ENCODE measurements around the gene ACTR3C. TPM values are rescaled to one million over a fixed set of nuclear protein-coding genes. Genes with fewer than 3 reads are reported as not detected.
"Not testable (repeated sequence)": the region's sequence is repeated elsewhere in the genome, so short reads cannot be mapped to it uniquely, and the experiment has no call there.

The ACTR3C gene
- total RNA-seq, 1 experiment from 2014 or later = 26.0 TPM

DNA sequence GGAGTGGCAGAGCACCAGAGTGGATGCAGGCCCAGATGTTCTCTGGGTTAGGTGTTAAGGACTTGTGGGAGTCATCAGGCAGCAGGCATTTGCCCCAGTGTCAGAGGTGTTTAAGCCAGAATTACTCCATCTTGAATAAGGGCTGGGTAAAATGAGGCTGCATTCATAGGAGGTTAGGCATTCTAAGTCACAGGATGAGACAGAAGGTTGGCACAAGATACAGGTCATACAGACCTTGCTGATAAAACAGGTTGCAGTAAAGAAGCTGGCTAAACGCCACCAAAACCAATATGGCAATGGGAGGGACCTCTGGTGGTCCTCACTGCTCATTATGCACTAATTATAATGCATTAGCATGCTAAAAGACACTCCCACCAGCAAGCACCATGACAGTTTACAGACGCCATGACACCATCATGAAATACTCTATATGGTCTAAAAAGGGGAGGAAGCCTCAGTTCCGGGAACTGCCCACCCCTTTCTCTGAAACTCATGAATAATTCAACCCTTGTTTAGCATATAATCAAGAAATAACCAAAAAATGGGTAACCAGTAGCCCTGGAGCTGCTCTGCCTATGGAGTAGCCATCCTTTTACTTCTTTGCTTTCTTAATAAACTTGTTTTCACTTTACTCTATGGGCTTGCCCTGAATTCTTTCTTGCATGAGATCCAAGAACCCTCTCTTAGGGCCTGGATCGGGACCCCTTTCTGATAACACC is 1.1 kb downstream of the ACTR3C start:
- BruUV-seq (replicated peaks) = TSS peak; percentile 34
- Mint-ChIP-seq H3K9me3 (ENCODE audit: low read depth, unreplicated experiment) (no peaks in the 10 kb centered on the region), H3K4me3 (ENCODE audit: low read depth, unreplicated experiment) (peak overlapping the region; percentile 85), H3K27ac (ENCODE audit: unreplicated experiment) (peak overlapping the region; percentile 98), H3K36me3 (ENCODE audit: insufficient read depth, unreplicated experiment) (peaks cover 53% of the 10 kb centered on the region), H3K4me1 (ENCODE audit: low read depth, unreplicated experiment) (peaks cover 48% of the 10 kb centered on the region), H3K27me3 (ENCODE audit: unreplicated experiment) (no peaks in the 10 kb centered on the region)
- intact Hi-C loops (cut with micrococcal nuclease; ENCODE audit: unreplicated experiment) = no loop called here
- TF ChIP-seq, protein P1, sequence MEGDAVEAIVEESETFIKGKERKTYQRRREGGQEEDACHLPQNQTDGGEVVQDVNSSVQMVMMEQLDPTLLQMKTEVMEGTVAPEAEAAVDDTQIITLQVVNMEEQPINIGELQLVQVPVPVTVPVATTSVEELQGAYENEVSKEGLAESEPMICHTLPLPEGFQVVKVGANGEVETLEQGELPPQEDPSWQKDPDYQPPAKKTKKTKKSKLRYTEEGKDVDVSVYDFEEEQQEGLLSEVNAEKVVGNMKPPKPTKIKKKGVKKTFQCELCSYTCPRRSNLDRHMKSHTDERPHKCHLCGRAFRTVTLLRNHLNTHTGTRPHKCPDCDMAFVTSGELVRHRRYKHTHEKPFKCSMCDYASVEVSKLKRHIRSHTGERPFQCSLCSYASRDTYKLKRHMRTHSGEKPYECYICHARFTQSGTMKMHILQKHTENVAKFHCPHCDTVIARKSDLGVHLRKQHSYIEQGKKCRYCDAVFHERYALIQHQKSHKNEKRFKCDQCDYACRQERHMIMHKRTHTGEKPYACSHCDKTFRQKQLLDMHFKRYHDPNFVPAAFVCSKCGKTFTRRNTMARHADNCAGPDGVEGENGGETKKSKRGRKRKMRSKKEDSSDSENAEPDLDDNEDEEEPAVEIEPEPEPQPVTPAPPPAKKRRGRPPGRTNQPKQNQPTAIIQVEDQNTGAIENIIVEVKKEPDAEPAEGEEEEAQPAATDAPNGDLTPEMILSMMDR (IDR thresholded peaks at IDR 0.05; ENCODE audit: unreplicated experiment) = no peak
- no peak for DNase-seq
- CTCF ChIA-PET = no interaction called here

DNA sequence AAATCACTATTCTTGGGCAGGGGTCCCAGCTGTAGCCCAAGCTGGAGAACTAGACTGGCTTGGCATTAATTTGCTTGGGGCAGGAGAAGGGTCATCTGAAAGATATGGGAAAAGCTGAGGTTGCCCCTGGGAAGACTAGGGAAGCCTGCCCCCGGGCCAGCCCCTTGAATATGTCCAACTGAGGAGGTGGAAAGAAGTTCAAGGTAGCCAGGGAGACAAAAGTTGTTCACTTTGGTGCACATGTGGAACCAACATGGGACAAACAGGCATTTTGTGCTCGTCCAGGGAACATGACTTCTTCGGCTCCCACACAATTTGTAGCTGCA is 1.6 kb downstream of the ACTR3C start:
- no TSS peak for BruUV-seq (replicated peaks)
- Mint-ChIP-seq H3K27ac (ENCODE audit: unreplicated experiment) (no peak overlapping the region), H3K4me3 (ENCODE audit: low read depth, unreplicated experiment) (peak overlapping the region; percentile 85), H3K4me1 (ENCODE audit: low read depth, unreplicated experiment) (peaks cover 48% of the 10 kb centered on the region), H3K9me3 (ENCODE audit: low read depth, unreplicated experiment) (no peaks in the 10 kb centered on the region), H3K36me3 (ENCODE audit: insufficient read depth, unreplicated experiment) (peaks cover 48% of the 10 kb centered on the region), H3K27me3 (ENCODE audit: unreplicated experiment) (no peaks in the 10 kb centered on the region)
- TF ChIP-seq, protein P1 (IDR thresholded peaks at IDR 0.05; ENCODE audit: unreplicated experiment) = no peak
- DNase-seq = no peak
- intact Hi-C loops (cut with micrococcal nuclease; ENCODE audit: unreplicated experiment) = no loop called here
- CTCF ChIA-PET = no interaction called here

DNA sequence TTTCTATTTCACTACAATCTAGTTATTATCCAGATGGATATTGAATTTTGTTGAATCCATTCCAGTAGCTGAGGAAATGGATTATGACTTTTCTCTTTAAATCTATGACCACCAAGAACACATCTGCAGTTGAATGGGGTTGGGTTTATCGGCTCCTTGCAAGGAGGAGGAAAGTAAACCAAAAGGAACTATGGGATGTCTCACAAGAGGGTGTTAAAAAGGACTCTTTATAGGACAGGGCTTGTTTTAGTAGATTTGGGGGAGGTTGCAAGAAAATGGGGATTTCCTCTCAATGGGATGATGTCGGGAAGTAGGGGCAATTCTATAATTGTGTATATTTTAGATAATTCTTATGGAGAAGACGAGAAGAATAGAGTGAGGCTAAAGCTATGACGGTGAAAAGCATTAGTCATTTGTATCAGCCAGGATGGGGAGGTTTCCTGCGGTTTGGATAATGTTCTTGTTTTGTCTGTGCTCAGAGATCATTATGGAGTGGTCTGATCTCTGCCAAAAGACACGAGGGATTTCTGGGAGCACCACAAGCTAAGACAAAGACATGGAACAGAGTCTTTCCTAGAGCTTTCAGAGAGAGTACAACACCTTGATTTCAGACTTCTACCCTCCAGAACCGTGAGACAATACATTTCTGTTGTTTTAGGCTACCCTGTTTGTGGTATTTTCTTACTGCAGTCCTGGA is 5.4 kb downstream of the ACTR3C start:
- TF ChIP-seq, protein P1 (IDR thresholded peaks at IDR 0.05; ENCODE audit: unreplicated experiment) = no peak
- DNase-seq = no peak
- Mint-ChIP-seq H3K4me1 (ENCODE audit: low read depth, unreplicated experiment) (peaks cover 29% of the 10 kb centered on the region), H3K27ac (ENCODE audit: unreplicated experiment) (no peak overlapping the region), H3K27me3 (ENCODE audit: unreplicated experiment) (no peaks in the 10 kb centered on the region), H3K4me3 (ENCODE audit: low read depth, unreplicated experiment) (no peak overlapping the region), H3K36me3 (ENCODE audit: insufficient read depth, unreplicated experiment) (peaks cover 37% of the 10 kb centered on the region), H3K9me3 (ENCODE audit: low read depth, unreplicated experiment) (no peaks in the 10 kb centered on the region)
- intact Hi-C loops (cut with micrococcal nuclease; ENCODE audit: unreplicated experiment) = no loop called here
- no TSS peak for BruUV-seq (replicated peaks)
- CTCF ChIA-PET = no interaction called here

DNA sequence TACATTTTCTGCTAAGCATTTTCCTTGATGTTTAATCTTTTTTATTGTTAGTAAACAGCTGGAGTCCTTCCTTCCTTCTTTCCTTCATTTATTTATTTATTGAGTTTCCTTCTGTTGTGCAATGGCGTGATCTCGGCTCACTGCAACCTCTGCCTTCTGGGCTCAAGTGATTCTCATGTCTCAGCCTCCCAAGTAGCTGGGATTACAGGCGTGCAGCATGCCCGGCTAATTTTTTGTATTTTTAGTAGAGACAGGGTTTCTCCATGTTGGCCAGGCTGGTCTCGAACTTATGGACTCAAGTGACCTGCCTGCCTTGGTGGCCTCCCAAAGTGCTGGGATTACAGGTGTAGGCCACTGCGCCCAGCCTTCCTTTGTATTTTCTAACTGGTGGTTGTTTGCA is 6.4 kb downstream of the ACTR3C start:
- peaks cover 20% of the 10 kb centered on the region for H3K4me1 Mint-ChIP-seq (ENCODE audit: low read depth, unreplicated experiment)
- BruUV-seq (replicated peaks); DNase-seq; H3K9me3 Mint-ChIP-seq (ENCODE audit: low read depth, unreplicated experiment); H3K27ac Mint-ChIP-seq (ENCODE audit: unreplicated experiment); intact Hi-C loops (cut with micrococcal nuclease; ENCODE audit: unreplicated experiment); H3K27me3 Mint-ChIP-seq (ENCODE audit: unreplicated experiment); H3K4me3 Mint-ChIP-seq (ENCODE audit: low read depth, unreplicated experiment): not testable (repeated sequence)
- peaks cover 31% of the 10 kb centered on the region for H3K36me3 Mint-ChIP-seq (ENCODE audit: insufficient read depth, unreplicated experiment)
- CTCF ChIA-PET = interaction anchor here (0.5 to 1.0 kb wide), 2 partner anchors 38 to 445 kb away, joined by 3 read pairs; no protein-coding TSS in a partner anchor

Measured in Calu3 (cell line).